Right renal pelvis (tissue), 4 donors: ENCODE data around the gene LSM14A. TPM values are rescaled to one million over a fixed set of nuclear protein-coding genes. Genes with fewer than 3 reads are reported as not detected.

Experiments
- DNase-seq, 4 donors: peaks; one replicate each; pipeline ENCODE4 v3.0.0-alpha.2; 2013; ENCODE audit warnings: low read depth in 4 of 4, low spot score in 3 of 4, missing footprints in 1 of 4
- polyA plus RNA-seq, 4 donors: library from polyadenylated mRNA; unstranded; fragments of 120-200 nt; gene quantifications; one replicate each; pipeline ENCODE4 v1.2.1, GENCODE V29; 2013; ENCODE audit not compliant: insufficient read length in 4 of 4

Gene LSM14A
- polyA plus RNA-seq, 4 donors, result 165 to 190 (median 185) TPM

- DNase-seq, result peak; percentile 73 to 80 (median 76)
Measured at GRCh38 chr19:34254046-34254697, 81.9 kb downstream of the LSM14A start, which contains the start of gene GARRE1. GARRE1 (plus strand) TSS chr19:34254554; CDS start chr19:34300474, 45,920 bp downstream.

DNA sequence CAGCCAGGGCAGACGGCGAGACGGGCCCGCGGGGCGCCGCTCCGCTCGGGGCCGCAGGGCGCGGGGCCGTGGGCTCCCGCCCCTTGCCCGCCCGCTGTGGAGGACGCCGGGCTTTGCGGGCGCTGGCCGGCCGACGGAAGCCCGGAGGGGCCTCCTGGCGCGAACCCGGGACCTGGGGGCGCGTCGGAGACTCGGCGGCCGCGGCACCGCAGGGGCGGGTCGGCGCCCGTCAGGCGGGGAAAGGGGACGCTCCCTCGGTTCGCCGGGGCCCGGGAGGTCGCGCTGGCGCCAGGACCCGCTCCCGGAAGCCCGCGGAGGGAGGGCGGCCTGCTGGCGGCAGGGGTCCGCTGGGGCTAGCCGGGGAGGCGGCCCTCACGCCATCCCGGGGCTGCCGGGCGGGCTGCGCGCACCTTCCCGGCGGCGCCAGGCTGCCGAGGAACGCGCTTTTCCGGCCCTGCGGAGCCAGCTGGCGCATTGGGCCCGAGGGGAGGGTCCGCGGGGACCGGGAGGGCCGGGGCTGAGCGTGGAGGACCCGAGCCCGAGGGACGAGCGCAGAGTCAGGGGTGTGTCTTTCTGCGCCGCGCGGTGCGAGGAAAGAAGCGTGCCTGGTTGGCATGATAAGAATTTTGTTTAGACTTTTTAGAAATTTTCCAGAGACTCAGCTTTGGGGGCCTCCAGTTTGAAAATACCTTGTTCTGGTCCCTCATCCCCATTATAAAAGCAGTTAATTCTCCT, 82.6 kb downstream of the LSM14A start:
- DNase-seq, result no peak

GRCh38 chr19:34255546-34255945, 83.2 kb downstream of the LSM14A start:
- no peak for DNase-seq

- no peak for DNase-seq
Measured at GRCh38 chr19:34256835-34257558, 84.7 kb downstream of the LSM14A start.

DNA sequence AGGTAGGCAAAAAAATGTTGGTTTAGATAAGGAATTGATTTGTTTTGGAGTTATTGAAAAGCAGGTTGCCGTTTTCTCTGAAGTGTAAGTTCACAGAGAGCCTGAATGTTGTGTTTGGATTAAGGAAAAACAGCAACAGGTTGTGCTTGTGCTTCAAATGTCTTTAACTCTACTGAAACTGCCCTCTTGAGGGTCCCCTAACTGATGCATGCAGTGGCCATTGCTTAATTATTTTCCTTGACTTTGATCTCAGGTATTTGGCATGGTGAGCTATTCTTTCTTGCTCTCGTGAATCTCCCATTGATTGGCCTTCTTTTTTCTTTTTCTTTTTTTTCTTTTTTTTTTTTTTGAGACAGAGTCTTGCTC, 85.2 kb downstream of the LSM14A start:
- no peak for DNase-seq

GRCh38 chr19:34259367-34260095, 87.2 kb downstream of the LSM14A start:
- DNase-seq, result no peak

DNA sequence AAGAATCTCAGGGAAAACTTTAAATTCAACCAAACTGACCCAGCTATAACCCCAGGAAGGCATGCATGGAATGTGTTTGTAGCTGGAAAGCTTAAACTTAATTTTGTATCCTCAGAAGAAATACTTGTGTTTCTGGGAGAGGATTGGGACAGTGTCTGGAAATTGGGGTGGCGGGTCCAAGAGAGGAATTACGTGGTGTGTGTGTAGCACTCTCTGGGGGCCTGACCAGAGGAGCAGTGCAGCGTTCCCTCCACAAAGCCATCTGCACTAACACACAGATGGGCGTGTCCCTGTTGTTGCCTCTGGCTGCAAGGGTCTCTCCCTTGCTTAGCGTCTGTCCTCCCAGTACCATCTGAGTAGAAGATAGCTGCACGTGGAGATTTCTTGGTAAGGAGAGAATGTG, 88.5 kb downstream of the LSM14A start:
- peak in 1 of 4 donors; percentile 52 for DNase-seq

DNA sequence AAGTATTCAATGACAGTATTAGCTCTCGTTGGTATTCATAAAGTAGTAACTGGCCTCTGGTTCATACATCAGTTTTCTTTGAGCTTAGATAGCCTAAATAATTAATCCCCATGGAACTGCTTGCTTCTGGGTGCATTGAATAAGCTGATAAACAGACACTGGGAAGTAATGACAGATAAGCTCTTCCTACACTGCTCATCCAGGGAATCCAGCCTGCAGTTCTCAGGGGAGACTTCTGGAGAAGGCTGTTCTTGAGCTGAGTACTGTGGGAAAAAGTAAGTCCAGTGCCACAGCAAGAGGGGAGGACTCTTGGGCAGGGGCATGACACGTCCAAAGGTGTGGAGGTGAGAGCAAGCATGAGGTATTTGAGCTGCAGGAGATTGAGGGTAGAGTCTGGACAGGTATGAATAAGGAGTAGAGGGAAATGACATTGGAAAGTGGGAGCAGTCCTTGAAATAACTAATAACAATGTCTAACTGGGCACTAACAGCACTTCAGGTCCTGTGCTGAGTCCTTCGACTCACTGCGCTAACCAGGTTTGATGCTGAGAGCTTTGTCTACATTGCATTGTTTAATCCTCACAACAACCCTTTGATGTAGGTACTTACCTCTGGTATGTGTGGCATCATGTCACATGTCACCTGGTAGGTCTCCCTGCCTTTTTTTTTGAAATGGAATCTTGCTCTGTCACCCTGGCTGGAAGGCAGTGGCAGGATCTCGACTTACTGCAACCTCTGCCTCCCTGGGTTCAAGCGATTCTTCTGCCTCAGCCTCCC, 89.2 kb downstream of the LSM14A start:
- DNase-seq, result no peak

DNA sequence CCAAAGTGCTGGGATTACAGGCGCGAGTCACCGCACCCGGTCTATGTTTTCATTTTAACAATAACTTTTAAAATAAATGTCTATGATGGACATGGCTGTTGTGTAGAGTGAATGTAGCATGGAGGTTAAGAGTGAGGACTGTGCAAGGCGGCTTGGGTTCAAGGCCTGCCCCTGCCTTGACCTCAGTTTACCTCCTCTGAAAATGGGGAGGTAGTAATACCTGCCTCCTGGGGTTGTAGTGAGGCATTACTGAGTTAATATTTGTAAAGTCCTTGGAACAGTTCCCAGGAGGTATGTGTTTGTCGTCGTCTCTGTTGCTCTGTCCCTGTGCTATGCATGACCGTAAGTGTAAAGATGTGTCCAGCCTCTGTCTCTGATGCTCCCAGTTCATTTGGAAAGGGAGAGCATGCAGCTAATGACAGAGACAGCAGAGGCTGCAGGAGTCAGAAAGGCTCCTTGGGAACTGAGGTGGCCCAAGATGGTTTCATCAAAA, 91.5 kb downstream of the LSM14A start:
- no peak for DNase-seq

- DNase-seq, result no peak
Measured at GRCh38 chr19:34265221-34265650, 92.9 kb downstream of the LSM14A start.

DNA sequence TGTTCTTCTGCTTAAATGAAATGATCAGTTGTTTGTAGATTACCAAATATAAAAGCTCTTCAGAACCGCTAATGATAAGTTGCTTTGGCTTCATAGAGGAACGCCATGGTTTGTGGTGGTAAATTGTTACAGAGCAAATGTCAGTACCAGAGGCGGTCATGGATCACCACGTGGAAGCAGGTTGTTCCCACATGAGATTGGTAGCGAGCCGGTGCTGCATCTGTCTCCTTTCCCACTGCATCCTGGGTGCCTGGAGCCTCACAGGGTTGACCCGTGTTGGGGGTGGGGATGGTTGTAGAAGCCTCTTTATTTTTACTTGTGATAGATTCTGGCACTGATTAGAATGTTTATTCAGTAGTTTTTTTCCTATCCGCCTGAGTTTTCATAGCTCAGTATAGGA, 96.8 kb downstream of the LSM14A start:
- no peak for DNase-seq

GRCh38 chr19:34269489-34269888, 97.2 kb downstream of the LSM14A start:
- DNase-seq, result no peak

- DNase-seq, result peak in 3 of 4 donors; percentile 60 to 76 (median 65)
Measured at GRCh38 chr19:34269968-34270621, 97.8 kb downstream of the LSM14A start.

DNA sequence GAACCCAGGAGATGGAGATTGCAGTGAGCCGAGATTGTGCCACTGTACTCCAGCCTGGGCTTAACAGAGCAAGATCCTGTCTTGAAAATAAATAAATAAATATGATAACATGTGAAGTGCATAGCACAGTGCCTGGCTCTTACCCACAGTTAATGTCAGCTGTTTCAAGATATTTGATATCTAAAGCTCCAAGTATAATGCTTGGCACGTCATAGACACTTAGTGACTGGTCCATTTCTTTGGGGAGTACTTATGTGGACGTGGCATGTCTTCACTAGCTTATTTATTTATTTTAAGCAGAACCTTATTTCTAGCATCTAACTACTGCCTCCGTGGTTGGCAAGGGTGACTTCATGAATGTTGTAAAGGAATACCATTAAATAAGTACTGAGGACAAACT, 100.8 kb downstream of the LSM14A start:
- no peak for DNase-seq

- DNase-seq, result no peak
Measured at GRCh38 chr19:34274284-34274826, 102.1 kb downstream of the LSM14A start.

DNA sequence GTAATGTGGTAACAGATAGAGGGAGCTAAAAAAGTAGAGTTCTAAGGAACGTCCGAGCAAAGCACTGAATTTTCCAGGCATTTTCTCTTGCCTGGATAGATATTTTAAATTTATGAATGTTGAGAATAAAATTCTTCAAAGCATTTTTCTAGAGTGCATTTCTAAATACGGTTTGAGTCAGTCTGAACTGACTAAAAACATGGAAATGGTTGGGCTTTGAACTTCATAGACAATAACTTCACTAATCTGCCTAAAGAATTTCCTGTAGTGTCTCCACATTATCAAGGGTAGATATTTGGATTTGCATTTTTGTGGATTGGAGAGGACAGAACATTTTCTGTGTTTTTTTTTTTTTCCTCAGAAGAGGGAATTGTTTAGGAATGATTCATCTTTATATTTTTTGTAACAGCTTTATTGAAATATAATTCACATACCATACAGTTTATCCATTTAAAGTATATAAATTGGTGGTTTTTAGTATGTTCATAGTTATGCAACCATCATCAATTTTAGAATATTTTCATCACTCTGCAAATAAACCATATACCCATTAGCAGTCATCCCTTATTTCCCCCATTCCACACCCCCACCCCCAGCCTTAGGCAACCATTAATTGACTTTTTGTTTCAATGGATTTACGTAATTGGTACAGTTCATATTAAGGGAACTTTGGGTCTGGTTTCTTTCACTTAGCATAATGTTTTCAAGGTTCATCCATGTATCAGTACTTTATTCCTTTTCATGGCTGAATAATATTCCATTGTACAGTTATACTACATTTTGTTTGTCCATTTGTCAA, 102.7 kb downstream of the LSM14A start:
- no peak for DNase-seq

- no peak for DNase-seq
Measured at GRCh38 chr19:34275705-34276104, 103.4 kb downstream of the LSM14A start.

GRCh38 chr19:34276614-34277013, 104.3 kb downstream of the LSM14A start:
- DNase-seq, result no peak
